HFFc6 (cell line): ENCODE results near the gene MMP7. TPM values are rescaled to one million over a fixed set of nuclear protein-coding genes. Genes with fewer than 3 reads are reported as not detected.

Source experiments
- DNase-seq: peaks from one replicate; pipeline ENCODE4 v3.0.0-alpha.2; 2018
- H3K27ac Mint-ChIP-seq: 2 replicates; pipeline ENCODE4 v1.8.0; 2020; ENCODE audit warnings: mild to moderate bottlenecking, mixed read lengths
- H3K27me3 Mint-ChIP-seq: 2 replicates; pipeline ENCODE4 v1.8.0; 2021; ENCODE audit warnings: mild to moderate bottlenecking, moderate library complexity, mixed read lengths; ENCODE audit not compliant: insufficient read depth
- H3K36me3 Mint-ChIP-seq: 2 replicates; pipeline ENCODE4 v1.8.0; 2021; ENCODE audit warnings: low read depth, mixed read lengths
- H3K4me1 Mint-ChIP-seq: 2 replicates; pipeline ENCODE4 v1.8.0; 2020; ENCODE audit warnings: low read depth, mixed read lengths
- H3K4me3 Mint-ChIP-seq: 2 replicates; pipeline ENCODE4 v1.8.0; 2020; ENCODE audit warnings: mild to moderate bottlenecking, moderate library complexity, mixed read lengths
- H3K9me3 Mint-ChIP-seq: 2 replicates; pipeline ENCODE4 v1.8.0; 2020; ENCODE audit warnings: mild to moderate bottlenecking, mixed read lengths
- CTCF ChIP-seq: fragments of 200-600 bp; sonication (generic); IDR thresholded peaks from 2 replicates; pipeline ENCODE4 v1.5.0; 2021; ENCODE audit warnings: antibody characterized with exemption, mild to moderate bottlenecking
- total RNA-seq, 6 experiments: library from RNA; stranded (reverse); fragmentation: NEBNext Ultra II Directional; extraction: Animal tissue kit (Norgen Biotek cat#: 25700); gene quantifications; 2 replicates in 1 of 6; 3 replicates in 5 of 6; pipeline ENCODE4 v1.2.3, GENCODE V29; 2021

MMP7 gene
- total RNA-seq, 6 experiments from 2014 or later: not detected

GRCh38 chr11:102476069-102476468 lies 54.5 kb downstream of the MMP7 start:
- H3K4me1 Mint-ChIP-seq: peaks cover 6% of the 10 kb centered on the region; the same call in 1 of the 2 replicates
- DNase-seq: no peak
- no peak for TF ChIP-seq CTCF
- no peak overlapping the region for H3K27ac Mint-ChIP-seq
- no peak overlapping the region for H3K4me3 Mint-ChIP-seq
- peaks cover 8% of the 10 kb centered on the region for H3K27me3 Mint-ChIP-seq
- no peaks in the 10 kb centered on the region for H3K36me3 Mint-ChIP-seq
- no peaks in the 10 kb centered on the region for H3K9me3 Mint-ChIP-seq

GRCh38 chr11:102473543-102473942 lies 57.0 kb downstream of the MMP7 start:
- Mint-ChIP-seq H3K36me3 (no peaks in the 10 kb centered on the region), H3K27ac (no peak overlapping the region), H3K9me3 (no peaks in the 10 kb centered on the region), H3K4me1 (peaks cover 22% of the 10 kb centered on the region), H3K27me3 (peaks cover 3% of the 10 kb centered on the region), H3K4me3 (no peak overlapping the region)
- TF ChIP-seq CTCF: no peak
- no peak for DNase-seq

GRCh38 chr11:102472127-102472526 lies 58.4 kb downstream of the MMP7 start:
- H3K9me3 Mint-ChIP-seq: no peaks in the 10 kb centered on the region
- no peak overlapping the region for H3K27ac Mint-ChIP-seq
- no peak for TF ChIP-seq CTCF
- DNase-seq: no peak
- peaks cover 3% of the 10 kb centered on the region for H3K27me3 Mint-ChIP-seq
- no peaks in the 10 kb centered on the region for H3K36me3 Mint-ChIP-seq
- H3K4me1 Mint-ChIP-seq: peaks cover 33% of the 10 kb centered on the region
- H3K4me3 Mint-ChIP-seq: no peak overlapping the region

GRCh38 chr11:102471474-102471873 lies 59.1 kb downstream of the MMP7 start:
- DNase-seq: no peak
- Mint-ChIP-seq H3K27ac (no peak overlapping the region), H3K27me3 (peaks cover 3% of the 10 kb centered on the region), H3K4me1 (peaks cover 33% of the 10 kb centered on the region), H3K4me3 (no peak overlapping the region), H3K36me3 (no peaks in the 10 kb centered on the region), H3K9me3 (no peaks in the 10 kb centered on the region)
- TF ChIP-seq CTCF: no peak

Other genes with a start within 250 kb of the MMP7 start
- gene BIRC3, start 213.3 kb downstream of the MMP7 start, total RNA-seq: under 1 TPM; 0.35 to 0.66 (median 0.42) TPM
- 10 to 100 TPM; 49.5 to 64.6 (median 58.3) TPM for gene BIRC2, start 183.5 kb downstream of the MMP7 start, total RNA-seq
- gene TMEM123, start 78.0 kb downstream of the MMP7 start, total RNA-seq: 100 to 1,000 TPM; 128 to 197 (median 161) TPM
- gene MMP20, start 94.6 kb upstream of the MMP7 start, total RNA-seq: not detected
- gene MMP27, start 175.0 kb upstream of the MMP7 start, total RNA-seq: not detected
- gene MMP8, start 194.2 kb upstream of the MMP7 start, total RNA-seq: not detected
- 1 to 10 TPM in 4 of 6 experiments, under 1 TPM in 2; 0.33 to 3.9 (median 1.1) TPM for gene MMP10, start 249.9 kb upstream of the MMP7 start, total RNA-seq